ENCODE data around the gene BRD2. TPM values are rescaled to one million over a fixed set of nuclear protein-coding genes. Genes with fewer than 3 reads are reported as not detected.
A peak's percentile ranks its signal among the peaks of the same experiment; 100 is the strongest.

The BRD2 gene
- total RNA-seq, 1 donor from 2014 or later = 238 TPM

- Mint-ChIP-seq H3K4me1 (ENCODE audit: low read depth) (peaks cover 13% of the 10 kb centered on the region), H3K9me3 (ENCODE audit: low read depth) (no peaks in the 10 kb centered on the region), H3K36me3 (ENCODE audit: insufficient read depth) (peaks cover 6% of the 10 kb centered on the region), H3K27ac (peak overlapping the region; percentile 99), H3K4me3 (ENCODE audit: low read depth) (peak overlapping the region; percentile 92), H3K27me3 (no peaks in the 10 kb centered on the region)
- TF ChIP-seq CTCF (IDR thresholded peaks at IDR 0.05; ENCODE audit: unreplicated experiment) = peak; percentile 54
- no peak for DNase-seq (ENCODE audit: low spot score, unreplicated experiment)
These were observed 973 bp upstream of the BRD2 start for GRCh38 chr6:32967151-32968091.

GRCh38 chr6:32968867-32969684 is 682 bp downstream of the BRD2 start:
- Mint-ChIP-seq H3K4me1 (ENCODE audit: low read depth) (peaks cover 16% of the 10 kb centered on the region), H3K27ac (peak overlapping the region; percentile 100), H3K27me3 (no peaks in the 10 kb centered on the region), H3K9me3 (ENCODE audit: low read depth) (no peaks in the 10 kb centered on the region), H3K4me3 (ENCODE audit: low read depth) (peak overlapping the region; percentile 92), H3K36me3 (ENCODE audit: insufficient read depth) (peaks cover 23% of the 10 kb centered on the region)
- DNase-seq (ENCODE audit: low spot score, unreplicated experiment) = peak; percentile 51
- peak; percentile 29 for TF ChIP-seq CTCF (IDR thresholded peaks at IDR 0.05; ENCODE audit: unreplicated experiment)

- peak; percentile 68 for DNase-seq (ENCODE audit: low spot score, unreplicated experiment)
- no peaks in the 10 kb centered on the region for H3K9me3 Mint-ChIP-seq (ENCODE audit: low read depth)
- H3K27me3 Mint-ChIP-seq = no peaks in the 10 kb centered on the region
- peak overlapping the region; percentile 92 for H3K4me3 Mint-ChIP-seq (ENCODE audit: low read depth)
- H3K27ac Mint-ChIP-seq = peak overlapping the region; percentile 100
- H3K4me1 Mint-ChIP-seq (ENCODE audit: low read depth) = peaks cover 23% of the 10 kb centered on the region
- TF ChIP-seq CTCF (IDR thresholded peaks at IDR 0.05; ENCODE audit: unreplicated experiment) = peak; percentile 37
- peaks cover 27% of the 10 kb centered on the region for H3K36me3 Mint-ChIP-seq (ENCODE audit: insufficient read depth)
These were observed 1.5 kb downstream of the BRD2 start for GRCh38 chr6:32969685-32970412.

- Mint-ChIP-seq H3K36me3 (ENCODE audit: insufficient read depth) (peaks cover 34% of the 10 kb centered on the region), H3K4me1 (ENCODE audit: low read depth) (peaks cover 27% of the 10 kb centered on the region), H3K27ac (peak overlapping the region; percentile 100), H3K9me3 (ENCODE audit: low read depth) (no peaks in the 10 kb centered on the region), H3K4me3 (ENCODE audit: low read depth) (peak overlapping the region; percentile 92), H3K27me3 (no peaks in the 10 kb centered on the region)
- peak; percentile 67 for DNase-seq (ENCODE audit: low spot score, unreplicated experiment)
- TF ChIP-seq CTCF (IDR thresholded peaks at IDR 0.05; ENCODE audit: unreplicated experiment) = no peak
These were observed 2.2 kb downstream of the BRD2 start for GRCh38 chr6:32970413-32971241.

Measured in progenitor cell of endocrine pancreas (in vitro differentiated cells).